HUES6 (cell line): Measurements from ENCODE around the gene CTNNBIP1.

Source experiments
- H3K27ac ChIP-seq: 2 replicates; pipeline ENCODE4 v1.7.0; 2013; ENCODE audit warnings: low read depth, mild to moderate bottlenecking, low read length, inconsistent platforms
- H3K27me3 ChIP-seq: 2 replicates; pipeline ENCODE4 v1.6.1; 2013; ENCODE audit warnings: low read length; ENCODE audit not compliant: control insufficient read depth, insufficient read depth
- H3K36me3 ChIP-seq: 2 replicates; pipeline ENCODE4 v1.6.1; 2013; ENCODE audit warnings: low read length; ENCODE audit not compliant: control insufficient read depth, insufficient read depth
- H3K4me1 ChIP-seq: 2 replicates; pipeline ENCODE4 v1.6.1; 2013; ENCODE audit warnings: low read length; ENCODE audit not compliant: control insufficient read depth, insufficient read depth
- H3K4me3 ChIP-seq: 2 replicates; pipeline ENCODE4 v1.5.1; 2013; ENCODE audit warnings: low read depth, low read length
- H3K9ac ChIP-seq: one replicate; pipeline ENCODE4 v1.6.1; 2013; ENCODE audit warnings: mild to moderate bottlenecking, low read length
- H3K9me3 ChIP-seq: 2 replicates; pipeline ENCODE4 v1.6.1; 2013; ENCODE audit warnings: low read depth, low read length; ENCODE audit not compliant: control insufficient read depth, insufficient read depth

The CTNNBIP1 gene

DNA sequence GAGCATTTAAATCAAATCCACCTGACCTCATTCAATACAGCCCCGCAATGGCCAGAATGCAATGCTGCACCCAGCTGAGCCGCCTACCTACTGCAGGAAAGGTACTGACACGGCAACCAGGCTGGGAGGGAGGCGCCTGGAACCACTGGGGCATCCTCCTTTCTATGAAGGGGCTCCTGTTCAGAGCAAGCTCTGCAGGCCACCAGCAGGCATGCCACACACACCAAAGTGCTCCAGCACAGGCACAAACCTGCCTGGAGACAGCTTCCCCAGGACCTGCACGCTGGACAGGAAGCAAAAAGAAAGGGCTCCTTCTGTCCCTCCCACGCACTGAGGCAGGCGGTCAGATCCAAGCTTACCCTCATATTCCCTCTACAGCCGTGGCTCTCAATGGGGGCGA is 21.2 kb downstream of the CTNNBIP1 start:
- H3K4me3 ChIP-seq: no peak overlapping the region
- H3K9me3 ChIP-seq: no peaks in the 10 kb centered on the region
- H3K27ac ChIP-seq: no peak overlapping the region
- no peak overlapping the region for H3K9ac ChIP-seq
- 0 out of 2 replicates have a peak, but pooled peaks cover 2% of the 10 kb centered on the region for H3K36me3 ChIP-seq
- no peaks in the 10 kb centered on the region for H3K27me3 ChIP-seq
- H3K4me1 ChIP-seq: peaks cover 36% of the 10 kb centered on the region

GRCh38 chr1:9887070-9887469 is 23.0 kb downstream of the CTNNBIP1 start:
- H3K4me3 ChIP-seq: no peak overlapping the region
- peaks cover 36% of the 10 kb centered on the region for H3K4me1 ChIP-seq
- no peak overlapping the region for H3K27ac ChIP-seq
- no peaks in the 10 kb centered on the region for H3K9me3 ChIP-seq
- H3K27me3 ChIP-seq: no peaks in the 10 kb centered on the region
- H3K36me3 ChIP-seq: 0 out of 2 replicates have a peak, but pooled peaks cover 2% of the 10 kb centered on the region
- no peak overlapping the region for H3K9ac ChIP-seq

DNA sequence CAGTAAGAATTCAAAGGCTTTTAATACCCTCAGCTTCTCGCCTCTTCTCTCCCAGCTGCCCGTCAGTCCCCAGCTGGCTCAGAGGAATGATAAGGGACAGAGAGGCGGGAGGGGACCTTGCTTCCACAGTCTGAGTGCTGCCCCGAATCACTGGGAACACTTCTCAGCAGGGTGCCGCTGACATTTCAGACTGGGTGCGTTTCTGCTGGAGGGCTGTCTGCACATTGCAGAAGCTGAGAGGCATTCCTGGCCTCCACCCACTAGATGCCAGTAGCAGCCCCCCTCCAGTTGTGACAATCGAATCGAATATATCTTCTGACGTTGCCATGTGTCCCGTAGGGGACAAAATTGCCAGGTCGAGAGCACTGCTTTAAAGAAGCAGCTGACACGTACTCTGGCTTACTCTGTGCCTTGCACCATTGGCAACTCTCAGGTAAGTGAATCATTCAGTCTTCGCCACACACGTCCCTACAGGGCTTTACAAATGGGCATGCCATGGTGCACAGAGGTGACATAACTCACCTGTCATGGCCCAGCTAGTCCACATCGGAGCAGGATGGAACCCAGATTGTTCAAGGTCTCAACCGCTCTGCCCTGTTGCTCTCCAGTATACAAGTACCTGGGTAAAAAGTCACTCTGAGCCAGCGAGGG is 23.9 kb downstream of the CTNNBIP1 start:
- H3K27me3 ChIP-seq: no peaks in the 10 kb centered on the region
- no peak overlapping the region for H3K4me3 ChIP-seq
- H3K4me1 ChIP-seq: peaks cover 33% of the 10 kb centered on the region
- H3K9ac ChIP-seq: no peak overlapping the region
- 0 out of 2 replicates have a peak, but pooled peaks cover 2% of the 10 kb centered on the region for H3K36me3 ChIP-seq
- H3K9me3 ChIP-seq: no peaks in the 10 kb centered on the region
- H3K27ac ChIP-seq: no peak overlapping the region

DNA sequence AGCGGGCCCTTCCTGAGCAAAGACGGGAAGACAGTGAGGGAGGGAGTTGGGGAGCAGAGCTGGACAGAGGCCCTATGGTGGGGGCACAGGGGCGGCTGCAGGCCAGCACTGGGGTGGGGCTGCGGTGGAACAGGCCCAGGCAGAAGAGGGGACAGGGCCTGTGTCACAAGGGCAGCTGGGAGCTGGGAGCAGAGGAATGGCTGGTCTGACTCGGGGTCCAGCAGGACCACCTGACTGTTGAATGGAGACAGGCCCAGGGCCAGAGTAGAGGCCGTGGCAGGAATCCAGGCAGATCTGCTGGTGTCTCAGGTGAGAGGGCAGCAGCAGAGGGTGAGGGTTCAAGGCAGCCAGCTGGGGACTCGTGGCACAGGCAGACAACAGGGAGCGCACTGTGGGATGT is 25.3 kb downstream of the CTNNBIP1 start:
- Histone ChIP-seq H3K9ac (no peak overlapping the region), H3K27me3 (no peaks in the 10 kb centered on the region), H3K4me3 (no peak overlapping the region), H3K4me1 (peaks cover 20% of the 10 kb centered on the region), H3K36me3 (0 out of 2 replicates have a peak, but pooled peaks cover 2% of the 10 kb centered on the region), H3K27ac (no peak overlapping the region), H3K9me3 (no peaks in the 10 kb centered on the region)

DNA sequence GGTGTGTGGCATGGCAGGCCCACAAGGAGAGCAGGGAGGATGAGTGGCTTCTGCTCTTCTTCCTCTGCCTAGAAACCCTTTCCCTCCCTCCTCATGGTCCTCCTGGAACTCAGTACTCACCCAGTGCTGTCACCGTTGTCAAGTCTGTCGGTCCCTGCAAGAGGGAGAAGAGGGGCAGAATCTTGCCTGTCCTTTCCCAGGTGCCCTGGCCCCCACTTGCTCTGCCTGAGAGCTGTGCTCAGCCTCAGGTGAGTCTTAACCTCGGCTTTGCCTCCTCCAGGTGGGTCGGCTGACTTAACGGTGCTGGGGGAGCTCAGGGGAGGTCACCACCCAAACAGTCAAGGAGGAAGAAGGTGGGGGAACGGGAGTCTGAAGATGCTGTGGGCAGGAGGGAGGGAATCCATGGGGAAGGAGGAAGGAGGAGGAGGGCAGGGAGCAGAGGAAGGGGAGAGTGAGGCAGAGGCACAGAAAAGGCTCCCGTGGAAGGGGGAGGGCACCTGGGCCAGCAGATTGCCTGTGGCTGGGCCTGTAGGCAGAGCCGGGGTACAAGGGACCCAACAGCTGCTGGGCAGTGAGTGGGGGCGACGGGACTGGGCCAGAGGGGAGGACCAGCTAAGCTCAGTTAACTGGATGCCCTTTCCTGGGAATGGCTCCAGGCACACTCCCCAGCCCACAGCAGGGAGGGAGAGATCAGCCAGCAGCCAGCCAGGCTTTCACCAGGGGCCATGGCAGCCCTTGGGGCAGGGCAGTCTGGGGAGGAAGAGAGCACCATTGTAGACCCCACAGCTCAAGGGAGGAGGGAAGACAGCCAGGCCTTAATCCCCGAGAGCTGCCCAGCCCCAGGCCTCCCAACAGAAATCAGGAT is 26.3 kb downstream of the CTNNBIP1 start:
- Histone ChIP-seq H3K27me3 (no peaks in the 10 kb centered on the region), H3K27ac (no peak overlapping the region), H3K9me3 (no peaks in the 10 kb centered on the region), H3K4me1 (peaks cover 11% of the 10 kb centered on the region; the same call in 1 of the 2 replicates), H3K9ac (peak overlapping the region; percentile 44), H3K36me3 (0 out of 2 replicates have a peak, but pooled peaks cover 2% of the 10 kb centered on the region), H3K4me3 (no peak overlapping the region)

DNA sequence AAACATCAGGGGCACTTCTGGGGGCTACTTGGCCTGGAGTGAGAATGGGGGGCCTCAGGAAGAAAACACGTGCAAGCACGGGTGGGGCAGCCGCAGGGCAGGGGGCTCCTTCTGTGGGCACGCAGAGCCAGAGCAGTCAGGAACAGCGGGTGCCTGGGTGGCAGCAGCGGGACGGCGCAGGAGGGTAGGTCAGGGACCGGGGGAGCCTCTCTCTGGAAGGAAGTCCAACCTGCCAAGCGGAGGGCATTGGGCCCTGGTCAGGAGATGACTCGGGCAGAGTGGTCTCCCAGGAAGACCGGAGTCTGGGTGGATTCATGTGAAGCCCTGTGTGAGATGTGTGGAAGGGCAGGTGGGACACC is 27.1 kb downstream of the CTNNBIP1 start:
- no peak overlapping the region for H3K27ac ChIP-seq
- 0 out of 2 replicates have a peak, but pooled peaks cover 2% of the 10 kb centered on the region for H3K36me3 ChIP-seq
- no peaks in the 10 kb centered on the region for H3K9me3 ChIP-seq
- H3K4me1 ChIP-seq: peaks cover 7% of the 10 kb centered on the region; the same call in 1 of the 2 replicates
- no peak overlapping the region for H3K4me3 ChIP-seq
- no peak overlapping the region for H3K9ac ChIP-seq
- no peaks in the 10 kb centered on the region for H3K27me3 ChIP-seq

GRCh38 chr1:9882296-9882944 is 27.6 kb downstream of the CTNNBIP1 start:
- Histone ChIP-seq H3K9ac (no peak overlapping the region), H3K27me3 (no peaks in the 10 kb centered on the region), H3K36me3 (0 out of 2 replicates have a peak, but pooled peaks cover 2% of the 10 kb centered on the region), H3K4me1 (peaks cover 7% of the 10 kb centered on the region; the same call in 1 of the 2 replicates), H3K9me3 (no peaks in the 10 kb centered on the region), H3K4me3 (no peak overlapping the region), H3K27ac (no peak overlapping the region)

- no peaks in the 10 kb centered on the region for H3K27me3 ChIP-seq
- no peak overlapping the region for H3K4me3 ChIP-seq
- peaks cover 7% of the 10 kb centered on the region; the same call in 1 of the 2 replicates for H3K4me1 ChIP-seq
- no peaks in the 10 kb centered on the region for H3K9me3 ChIP-seq
- no peak overlapping the region for H3K9ac ChIP-seq
- 0 out of 2 replicates have a peak, but pooled peaks cover 2% of the 10 kb centered on the region for H3K36me3 ChIP-seq
- no peak overlapping the region for H3K27ac ChIP-seq
Observed at GRCh38 chr1:9881838-9882249, 28.2 kb downstream of the CTNNBIP1 start.

DNA sequence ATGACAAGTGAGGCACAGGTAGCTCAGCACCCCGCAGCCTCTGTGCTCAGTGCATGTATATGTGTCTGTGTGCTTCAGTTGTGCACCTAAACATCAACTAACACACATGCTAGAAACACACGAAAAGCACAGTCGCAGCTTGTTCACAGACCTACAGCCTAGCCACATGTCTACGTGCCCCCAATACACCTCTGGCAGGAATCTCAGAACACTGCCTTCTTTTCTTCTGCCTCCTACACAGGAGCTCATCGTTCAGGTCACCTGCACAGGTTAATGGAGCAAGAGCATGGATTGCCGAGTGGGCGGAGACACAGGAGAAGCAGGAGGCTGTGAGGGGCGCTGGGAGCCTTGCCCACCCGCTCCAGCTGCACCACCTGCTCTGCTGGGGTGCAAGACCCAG is 31.7 kb downstream of the CTNNBIP1 start:
- Histone ChIP-seq H3K9ac (no peak overlapping the region), H3K9me3 (no peaks in the 10 kb centered on the region), H3K4me1 (peaks cover 8% of the 10 kb centered on the region), H3K36me3 (no peaks in the 10 kb centered on the region), H3K27me3 (no peaks in the 10 kb centered on the region), H3K4me3 (no peak overlapping the region), H3K27ac (no peak overlapping the region)

DNA sequence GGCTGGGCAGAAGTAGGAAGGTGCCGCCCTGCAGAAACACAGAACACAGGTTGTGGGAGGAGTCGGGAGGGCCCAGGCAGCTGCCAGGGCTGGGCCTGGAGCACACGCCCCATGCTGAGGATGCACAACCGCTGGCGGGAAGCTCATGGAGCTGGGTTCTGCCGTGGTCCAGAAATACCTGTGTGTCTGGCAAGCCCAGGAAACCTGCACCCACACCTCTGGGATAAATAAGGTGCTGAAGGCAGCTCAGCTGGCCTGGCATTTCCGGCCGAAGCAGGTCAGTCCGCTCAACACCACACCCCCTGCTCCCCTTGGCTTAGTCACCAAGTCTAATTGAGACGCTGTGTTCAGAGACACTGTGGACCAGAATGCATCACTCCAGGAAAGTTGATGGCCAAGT is 32.1 kb downstream of the CTNNBIP1 start:
- no peak overlapping the region for H3K27ac ChIP-seq
- peaks cover 8% of the 10 kb centered on the region for H3K4me1 ChIP-seq
- no peaks in the 10 kb centered on the region for H3K27me3 ChIP-seq
- no peak overlapping the region for H3K4me3 ChIP-seq
- H3K9me3 ChIP-seq: no peaks in the 10 kb centered on the region
- no peak overlapping the region for H3K9ac ChIP-seq
- H3K36me3 ChIP-seq: no peaks in the 10 kb centered on the region

DNA sequence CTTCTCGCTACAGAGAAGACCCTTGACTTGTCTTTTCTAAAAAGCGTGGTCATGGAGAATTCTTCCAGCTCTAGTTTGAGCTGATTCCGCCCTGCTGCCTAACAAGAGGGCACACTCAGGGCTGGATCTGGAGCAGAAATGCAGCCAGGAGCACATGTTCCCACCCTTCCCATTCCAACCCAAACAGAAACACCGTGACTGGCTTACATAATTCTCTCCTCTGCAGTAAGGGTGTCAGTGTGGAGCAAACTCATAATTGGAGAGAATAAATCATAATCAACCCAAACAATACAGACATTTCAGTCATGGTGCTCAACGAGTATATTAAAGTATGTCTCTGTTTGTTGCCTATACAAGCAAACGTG is 34.5 kb downstream of the CTNNBIP1 start:
- no peaks in the 10 kb centered on the region for H3K36me3 ChIP-seq
- peaks cover 11% of the 10 kb centered on the region for H3K4me1 ChIP-seq
- no peak overlapping the region for H3K4me3 ChIP-seq
- no peaks in the 10 kb centered on the region for H3K9me3 ChIP-seq
- H3K9ac ChIP-seq: no peak overlapping the region
- H3K27me3 ChIP-seq: no peaks in the 10 kb centered on the region
- no peak overlapping the region for H3K27ac ChIP-seq
